Activated T-cell treated with anti-CD3 and anti-CD28 coated beads, Interleukin-2, amount 50 U/mL, for 72 hours (primary cell): ENCODE data around the gene SDCBP2. TPM values are rescaled to one million over a fixed set of nuclear protein-coding genes. Genes with fewer than 3 reads are reported as not detected.

Source experiments
- ATAC-seq, 2 donors: fragments of 150-1000 bp; cut with Tn5 transposase; replicated peaks in 1 of 2; 2 replicates each; pipeline ENCODE4 v1.10.0; 2021; ENCODE audit warnings: moderate library complexity in 2 of 2, mild to moderate bottlenecking in 1 of 2
- DNase-seq, 2 donors: peaks; one replicate each; pipeline ENCODE4 v3.0.0; 2021 to 2022; ENCODE audit warnings: mixed read lengths in 1 of 2
- H3K27ac Mint-ChIP-seq: one replicate; pipeline ENCODE4 v1.8.0; 2022; ENCODE audit warnings: mild to moderate bottlenecking, moderate library complexity, mixed read lengths
- H3K27me3 Mint-ChIP-seq: one replicate; pipeline ENCODE4 v1.8.0; 2022; ENCODE audit warnings: low read depth, mixed read lengths
- H3K36me3 Mint-ChIP-seq, 2 donors: one replicate each; pipeline ENCODE4 v1.8.0; 2022; ENCODE audit warnings: mixed read lengths in 2 of 2, mild to moderate bottlenecking in 1 of 2; ENCODE audit not compliant: insufficient read depth in 2 of 2
- H3K4me1 Mint-ChIP-seq: one replicate; pipeline ENCODE4 v1.8.0; 2022; ENCODE audit warnings: low read depth, mixed read lengths
- H3K4me3 Mint-ChIP-seq, 2 donors: one replicate each; pipeline ENCODE4 v1.8.0; 2022; ENCODE audit warnings: mild to moderate bottlenecking in 2 of 2, mixed read lengths in 2 of 2, moderate library complexity in 2 of 2
- H3K9me3 Mint-ChIP-seq, 2 donors: one replicate each; pipeline ENCODE4 v1.8.0; 2022; ENCODE audit warnings: mixed read lengths in 2 of 2
- total RNA-seq, 2 donors: library from RNA; stranded (reverse); gene quantifications; one replicate each; pipeline ENCODE4 v1.2.3, GENCODE V29; 2022

Gene SDCBP2
- total RNA-seq, 2 donors from 2014 or later, result 11.0 to 11.5 TPM

DNA sequence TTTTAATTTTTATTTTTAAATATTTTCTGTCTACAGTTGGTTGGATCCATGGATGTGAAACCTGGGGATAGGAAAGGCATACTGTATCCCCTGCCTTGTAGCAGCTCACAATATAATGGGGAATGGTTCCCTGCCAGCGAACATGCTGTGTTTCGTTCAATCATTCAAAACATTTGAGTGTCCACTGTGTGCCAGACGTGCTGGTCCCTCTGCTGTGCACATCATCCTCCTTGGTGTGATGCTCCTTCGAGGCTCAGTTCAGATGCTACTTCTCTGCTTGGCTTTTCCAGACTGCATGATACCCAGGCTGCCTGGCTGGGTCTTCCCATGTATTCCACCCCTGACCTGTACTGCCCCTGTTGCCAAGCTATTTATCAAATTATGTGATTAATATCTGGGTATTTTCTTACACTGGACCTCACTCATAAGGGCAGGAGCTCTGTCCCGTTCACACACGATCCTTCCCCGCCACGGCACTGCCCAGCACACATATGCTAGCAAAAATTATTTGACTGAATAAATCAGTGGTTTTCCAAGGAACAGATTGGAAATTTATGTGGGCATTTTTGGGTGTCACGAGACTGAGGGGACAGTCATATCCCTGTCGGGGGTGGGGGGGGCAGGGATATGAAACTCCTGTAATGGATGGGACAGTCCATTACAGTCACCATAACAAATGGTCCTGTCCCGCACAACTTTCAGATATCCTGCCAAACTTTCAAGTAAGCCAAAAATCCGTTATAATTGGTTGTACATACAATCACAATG, 4.9 kb downstream of the SDCBP2 start:
- DNase-seq, result no peak
- no peak for ATAC-seq
- no peaks in the 10 kb centered on the region for H3K27me3 Mint-ChIP-seq
- peaks cover 0 to 1% of the 10 kb centered on the region in 2 donors for H3K36me3 Mint-ChIP-seq
- H3K4me3 Mint-ChIP-seq, result no peak overlapping the region
- no peaks in the 10 kb centered on the region for H3K9me3 Mint-ChIP-seq
- no peak overlapping the region for H3K27ac Mint-ChIP-seq
- H3K4me1 Mint-ChIP-seq, result no peaks in the 10 kb centered on the region

DNA sequence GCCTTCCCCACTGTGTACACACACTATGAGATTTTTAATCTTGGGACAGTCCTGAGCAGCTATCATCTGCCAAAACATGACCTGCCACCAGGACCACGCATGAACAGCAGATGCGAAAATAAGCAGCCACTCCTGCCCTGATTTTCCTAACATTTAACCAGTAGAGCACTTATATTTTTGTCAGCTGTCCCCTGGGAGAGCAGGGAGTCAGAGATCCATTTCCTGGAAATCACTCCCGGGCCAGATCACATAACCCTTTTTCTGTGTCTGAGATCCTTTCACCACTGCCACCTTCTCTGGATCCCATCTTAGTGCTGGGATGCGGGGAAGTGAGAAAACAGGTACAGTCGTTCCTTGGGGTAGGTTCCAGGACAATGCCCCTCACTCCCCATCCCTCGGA, 5.7 kb downstream of the SDCBP2 start:
- no peak overlapping the region for H3K4me3 Mint-ChIP-seq
- H3K4me1 Mint-ChIP-seq, result peaks cover 7% of the 10 kb centered on the region
- DNase-seq (no peak), ATAC-seq (no peak)
- H3K27me3 Mint-ChIP-seq, result no peaks in the 10 kb centered on the region
- no peaks in the 10 kb centered on the region for H3K9me3 Mint-ChIP-seq
- no peak overlapping the region for H3K27ac Mint-ChIP-seq
- H3K36me3 Mint-ChIP-seq, result peaks cover 0 to 1% of the 10 kb centered on the region in 2 donors

DNA sequence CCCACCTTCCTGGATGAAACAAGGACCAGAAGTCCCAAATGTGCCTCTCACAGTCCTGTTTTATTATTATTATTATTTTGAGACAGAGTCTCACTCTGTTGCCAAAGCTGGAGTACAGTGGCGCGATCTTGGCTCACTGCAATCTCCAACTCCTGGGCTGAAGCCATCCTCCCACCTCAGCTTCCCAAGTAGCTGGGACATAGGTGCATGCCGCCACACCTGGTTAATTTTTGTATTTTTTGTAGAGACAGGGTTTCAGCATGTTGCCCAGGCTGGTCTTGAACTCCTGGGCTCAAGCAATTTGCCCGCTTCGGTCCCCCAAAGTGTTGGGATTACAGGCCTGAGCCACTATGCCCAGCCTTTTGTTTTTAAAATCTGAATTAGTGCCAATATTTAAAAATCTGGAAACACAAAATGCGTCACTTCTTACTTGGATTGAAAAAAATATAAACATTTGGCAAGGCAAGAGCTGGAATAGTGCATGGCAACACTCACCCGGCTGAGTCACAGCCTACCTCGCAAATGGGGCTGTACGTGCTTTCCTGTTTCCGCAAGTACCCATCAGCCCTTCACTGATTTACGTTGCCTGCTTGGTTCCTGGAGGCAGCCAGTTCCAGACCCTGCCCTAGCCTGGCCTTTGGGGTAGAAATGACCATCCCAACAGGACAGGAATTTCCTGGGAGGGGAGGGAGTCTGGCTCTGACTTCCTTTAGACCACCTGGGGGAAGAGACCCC, 6.3 kb downstream of the SDCBP2 start:
- Mint-ChIP-seq H3K27ac (no peak overlapping the region), H3K9me3 (no peaks in the 10 kb centered on the region), H3K27me3 (no peaks in the 10 kb centered on the region), H3K36me3 (peaks cover 0 to 1% of the 10 kb centered on the region in 2 donors), H3K4me1 (peaks cover 13% of the 10 kb centered on the region), H3K4me3 (no peak overlapping the region)
- DNase-seq (no peak), ATAC-seq (no peak)

DNA sequence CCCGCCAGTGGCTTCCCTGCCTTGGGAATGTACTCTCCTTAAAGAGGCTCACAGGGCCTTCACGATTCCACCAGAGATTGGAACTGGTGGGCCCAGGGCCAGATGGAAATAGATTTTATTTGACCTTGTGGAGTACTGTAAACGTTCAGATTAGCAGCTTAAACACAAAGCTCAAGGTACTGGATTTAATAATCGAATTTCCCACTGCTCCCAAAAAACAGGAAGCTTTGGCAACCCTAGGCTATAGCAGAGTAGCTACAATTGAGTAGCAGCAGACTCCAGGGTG, 7.3 kb downstream of the SDCBP2 start:
- no peaks in the 10 kb centered on the region for H3K36me3 Mint-ChIP-seq
- no peak overlapping the region for H3K4me3 Mint-ChIP-seq
- DNase-seq (no peak), ATAC-seq (no peak)
- H3K4me1 Mint-ChIP-seq, result peaks cover 23% of the 10 kb centered on the region
- H3K27ac Mint-ChIP-seq, result no peak overlapping the region
- H3K9me3 Mint-ChIP-seq, result no peaks in the 10 kb centered on the region
- no peaks in the 10 kb centered on the region for H3K27me3 Mint-ChIP-seq

DNA sequence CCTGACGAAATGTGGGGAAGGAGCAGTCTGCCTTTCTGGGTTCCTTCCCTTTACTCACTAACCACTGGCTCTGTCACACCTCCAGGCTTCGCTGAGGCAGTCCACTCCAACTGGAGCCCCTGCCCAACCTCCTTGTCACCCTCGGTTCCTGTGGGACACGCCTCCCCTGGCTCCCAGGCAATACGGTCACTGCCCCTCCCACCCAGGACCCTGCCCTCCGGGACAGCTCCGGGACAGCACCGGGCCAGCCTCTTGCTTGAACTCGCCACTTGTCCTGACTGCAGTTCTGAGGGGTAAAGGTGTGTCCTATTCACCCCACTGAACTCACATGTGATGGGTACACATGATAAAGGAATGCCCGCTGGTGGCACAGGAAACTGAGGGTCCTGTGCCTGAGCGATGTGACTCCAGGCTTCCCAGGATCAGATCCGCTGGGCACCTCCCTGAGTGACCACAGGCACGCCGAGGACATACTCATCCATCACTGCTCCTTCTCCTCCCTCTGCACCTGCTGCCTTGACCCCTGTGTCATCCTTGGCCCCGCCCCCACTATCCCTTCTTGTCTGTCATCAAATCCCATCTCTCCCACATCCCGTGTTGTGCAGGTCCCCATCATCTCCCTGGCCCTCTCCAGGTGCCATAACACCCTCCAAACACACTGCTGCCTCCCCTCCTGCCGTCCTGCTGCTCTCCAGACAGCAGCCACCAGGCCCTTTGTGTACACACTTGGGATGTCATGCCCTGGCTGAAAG, 7.9 kb downstream of the SDCBP2 start:
- H3K9me3 Mint-ChIP-seq, result no peaks in the 10 kb centered on the region
- H3K4me3 Mint-ChIP-seq, result no peak overlapping the region
- no peak for DNase-seq
- no peak overlapping the region for H3K27ac Mint-ChIP-seq
- no peaks in the 10 kb centered on the region for H3K27me3 Mint-ChIP-seq
- no peaks in the 10 kb centered on the region for H3K36me3 Mint-ChIP-seq
- peaks cover 23% of the 10 kb centered on the region for H3K4me1 Mint-ChIP-seq
- ATAC-seq, result no peak

GRCh38 chr20:1320016-1320415, 8.9 kb downstream of the SDCBP2 start:
- no peaks in the 10 kb centered on the region for H3K9me3 Mint-ChIP-seq
- H3K4me1 Mint-ChIP-seq, result peaks cover 23% of the 10 kb centered on the region
- no peak overlapping the region for H3K27ac Mint-ChIP-seq
- H3K4me3 Mint-ChIP-seq, result no peak overlapping the region
- DNase-seq, result no peak
- ATAC-seq, result no peak
- H3K36me3 Mint-ChIP-seq, result no peaks in the 10 kb centered on the region
- H3K27me3 Mint-ChIP-seq, result no peaks in the 10 kb centered on the region

GRCh38 chr20:1319462-1319861, 9.5 kb downstream of the SDCBP2 start:
- Mint-ChIP-seq H3K27ac (no peak overlapping the region), H3K4me1 (peaks cover 23% of the 10 kb centered on the region), H3K27me3 (no peaks in the 10 kb centered on the region), H3K9me3 (no peaks in the 10 kb centered on the region), H3K4me3 (no peak overlapping the region), H3K36me3 (no peaks in the 10 kb centered on the region)
- ATAC-seq (no peak), DNase-seq (no peak)

DNA sequence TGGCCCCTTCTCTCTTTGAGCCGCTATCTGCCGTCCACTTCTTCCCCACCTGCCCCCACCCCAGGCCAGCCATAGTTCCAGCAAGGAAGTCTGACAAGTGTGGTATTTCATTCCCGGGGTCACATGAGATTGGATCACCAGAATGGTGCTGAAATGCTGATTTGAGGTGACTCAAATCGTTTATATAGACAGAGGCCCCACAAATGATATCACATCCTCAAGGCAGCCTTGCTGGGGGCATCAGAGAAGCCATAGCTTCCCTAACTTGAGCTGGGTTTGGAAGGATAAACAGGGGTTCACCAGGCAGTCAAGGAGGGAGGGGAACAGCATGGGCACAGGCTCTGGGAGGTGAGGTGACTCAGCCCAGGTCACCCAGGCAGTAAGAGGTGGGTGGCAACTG, 9.9 kb downstream of the SDCBP2 start:
- no peak overlapping the region for H3K4me3 Mint-ChIP-seq
- no peaks in the 10 kb centered on the region for H3K9me3 Mint-ChIP-seq
- no peaks in the 10 kb centered on the region for H3K27me3 Mint-ChIP-seq
- no peak for ATAC-seq
- H3K4me1 Mint-ChIP-seq, result peaks cover 23% of the 10 kb centered on the region
- H3K36me3 Mint-ChIP-seq, result no peaks in the 10 kb centered on the region
- H3K27ac Mint-ChIP-seq, result no peak overlapping the region
- DNase-seq, result no peak

GRCh38 chr20:1317545-1318255, 11.2 kb downstream of the SDCBP2 start:
- ATAC-seq (no peak), DNase-seq (no peak)
- no peaks in the 10 kb centered on the region for H3K36me3 Mint-ChIP-seq
- no peaks in the 10 kb centered on the region for H3K27me3 Mint-ChIP-seq
- H3K27ac Mint-ChIP-seq, result no peak overlapping the region
- H3K9me3 Mint-ChIP-seq, result no peaks in the 10 kb centered on the region
- H3K4me1 Mint-ChIP-seq, result peaks cover 27% of the 10 kb centered on the region
- peak overlapping the region in 1 of 2 donors; percentile 11 for H3K4me3 Mint-ChIP-seq

- ATAC-seq (no peak), DNase-seq (no peak)
- Mint-ChIP-seq H3K9me3 (no peaks in the 10 kb centered on the region), H3K4me3 (no peak overlapping the region), H3K4me1 (peaks cover 27% of the 10 kb centered on the region), H3K27ac (no peak overlapping the region), H3K36me3 (no peaks in the 10 kb centered on the region), H3K27me3 (no peaks in the 10 kb centered on the region)
Measured at GRCh38 chr20:1315804-1316203, 13.1 kb downstream of the SDCBP2 start.

DNA sequence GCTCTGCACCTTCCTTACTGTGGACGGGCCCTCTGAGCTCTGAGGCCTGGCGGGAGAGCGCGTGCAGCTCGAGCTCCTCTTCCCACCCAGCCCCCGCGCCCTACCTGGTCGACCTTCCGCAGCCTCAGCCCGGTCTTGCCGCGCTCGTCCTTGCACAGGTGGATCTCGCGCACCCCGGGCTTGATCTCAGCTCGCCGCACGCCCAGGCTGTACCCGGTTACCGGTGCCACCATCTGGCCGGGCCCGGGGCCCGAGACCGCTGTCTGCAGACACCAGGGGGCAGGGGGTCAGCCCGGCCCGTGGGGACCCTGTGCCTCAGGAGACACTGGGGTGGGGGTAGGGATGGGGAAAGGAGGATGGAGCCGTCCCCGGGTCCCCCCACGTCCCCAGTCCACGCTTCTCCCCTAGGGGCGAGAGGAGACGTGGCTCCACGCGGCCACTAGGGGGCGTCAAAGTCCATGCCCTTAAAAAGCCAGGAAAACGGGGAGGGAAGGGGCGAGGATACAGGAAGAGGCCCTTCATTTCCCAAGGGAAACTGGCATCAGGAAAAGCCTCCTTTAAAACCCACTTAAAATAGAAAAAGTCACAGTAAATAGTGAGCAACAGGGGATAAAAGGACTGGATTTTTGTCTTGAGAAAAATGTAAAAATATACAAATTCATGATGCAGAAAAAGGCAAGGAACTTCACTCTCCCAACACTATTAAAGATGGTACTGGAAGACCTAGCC, 15.5 kb downstream of the SDCBP2 start:
- no peaks in the 10 kb centered on the region for H3K27me3 Mint-ChIP-seq
- DNase-seq (peak; percentile 61 to 70), ATAC-seq (peak; percentile 66 to 76)
- no peak overlapping the region for H3K4me3 Mint-ChIP-seq
- no peaks in the 10 kb centered on the region for H3K9me3 Mint-ChIP-seq
- H3K4me1 Mint-ChIP-seq, result peaks cover 21% of the 10 kb centered on the region
- no peak overlapping the region for H3K27ac Mint-ChIP-seq
- no peaks in the 10 kb centered on the region for H3K36me3 Mint-ChIP-seq

GRCh38 chr20:1312904-1313235, 16.1 kb downstream of the SDCBP2 start:
- DNase-seq, result no peak
- Mint-ChIP-seq H3K9me3 (no peaks in the 10 kb centered on the region), H3K36me3 (no peaks in the 10 kb centered on the region), H3K27ac (no peak overlapping the region), H3K4me1 (peaks cover 16% of the 10 kb centered on the region), H3K27me3 (no peaks in the 10 kb centered on the region), H3K4me3 (no peak overlapping the region)
- no peak for ATAC-seq
